Stimulated activated CD4-positive, alpha-beta T cell treated with anti-CD3 and anti-CD28 coated beads, TNF-alpha, amount 100 ng/mL, for 1 hour (primary cell): ENCODE measurements around the gene NEDD4L.
"Not testable (repeated sequence)": the region's sequence is repeated elsewhere in the genome, so short reads cannot be mapped to it uniquely, and the experiment has no call there.

Source experiments
- DNase-seq, 3 donors: peaks; one replicate each; pipeline ENCODE4 v3.0.0-alpha.2; 2020; ENCODE audit warnings: low read depth in 3 of 3, low spot score in 1 of 3

NEDD4L gene

DNA sequence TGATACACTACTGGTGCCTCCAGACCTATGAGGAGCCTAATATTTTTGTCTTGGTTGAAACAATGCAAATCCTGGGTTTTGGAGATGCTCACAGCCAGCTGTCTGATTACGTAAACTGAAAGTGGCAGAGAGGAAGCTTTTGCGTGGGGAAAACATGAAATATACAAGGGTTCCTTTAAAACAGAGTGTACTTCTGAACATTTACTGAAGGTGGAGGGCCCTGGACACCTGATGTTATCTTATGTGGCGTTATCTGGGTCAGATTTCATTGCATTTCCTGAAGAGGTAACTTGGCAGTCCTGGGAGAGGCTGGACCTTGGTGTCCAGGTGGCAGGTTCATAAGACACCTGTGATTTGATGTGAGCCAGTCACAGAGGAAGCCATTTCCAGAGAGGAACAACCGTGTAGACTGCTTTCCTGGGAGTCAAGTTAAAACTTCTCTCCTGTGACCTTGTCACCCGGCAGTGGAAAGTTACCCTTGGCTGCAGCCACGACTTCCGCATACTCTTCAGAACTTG is 105.0 kb downstream of the NEDD4L start:
- DNase-seq: no peak

DNA sequence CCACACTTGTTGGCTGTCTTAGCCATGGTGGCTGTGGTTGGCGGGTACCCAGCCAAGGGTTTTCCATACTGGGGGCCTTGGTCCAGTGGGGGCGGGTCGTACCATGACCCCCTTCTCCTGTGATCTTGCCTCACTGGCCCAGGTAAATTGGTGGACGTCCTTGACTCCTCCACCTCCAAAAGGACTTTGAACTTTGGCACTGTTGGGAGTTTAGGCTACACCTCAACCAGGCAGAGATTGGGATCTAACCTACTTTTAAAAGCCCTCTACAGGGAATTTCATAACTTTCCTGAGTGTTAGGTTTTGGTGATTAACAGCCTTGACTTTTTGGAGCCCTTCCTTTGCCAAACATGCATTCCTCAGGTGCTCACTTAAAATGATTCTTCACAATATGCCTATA is 106.7 kb downstream of the NEDD4L start:
- DNase-seq: no peak

DNA sequence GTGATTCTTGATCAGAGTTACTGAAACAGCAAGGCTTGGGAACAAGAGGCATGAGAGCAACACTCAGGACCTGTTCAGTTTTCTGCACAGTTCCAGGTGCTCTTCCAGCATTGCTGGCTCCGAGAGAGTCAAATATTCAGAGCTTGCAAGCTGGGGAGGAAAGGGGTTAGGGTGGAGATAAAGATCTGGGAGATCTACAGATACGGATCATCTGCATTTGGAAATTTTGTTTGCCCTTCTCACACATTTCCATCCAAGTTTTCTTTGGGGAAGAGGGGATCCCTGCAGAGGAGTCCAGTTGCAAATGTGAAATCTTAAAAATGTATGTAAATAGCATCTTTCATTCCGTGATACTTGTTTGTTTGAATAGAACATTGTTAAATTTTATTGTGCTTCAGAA is 108.2 kb downstream of the NEDD4L start:
- no peak for DNase-seq

DNA sequence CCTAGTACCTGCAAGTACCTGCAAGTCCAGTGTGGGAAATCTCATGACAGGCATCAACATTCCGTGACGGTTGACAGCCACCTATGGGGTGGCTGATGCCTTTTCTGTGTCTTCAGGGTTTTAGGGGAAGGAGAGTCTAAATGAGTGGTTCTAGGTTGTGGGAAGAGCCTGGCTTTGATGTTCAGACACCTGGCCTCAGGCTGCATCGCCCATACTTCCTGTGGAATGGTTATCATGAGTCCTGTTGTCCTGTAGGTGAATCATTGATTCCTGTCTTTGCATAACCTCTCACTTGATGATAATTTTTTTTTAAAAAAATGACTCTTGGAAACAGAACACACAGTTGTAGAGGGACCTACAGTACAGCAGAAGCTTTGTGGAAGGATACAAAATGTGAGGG is 108.9 kb downstream of the NEDD4L start:
- DNase-seq: no peak

DNA sequence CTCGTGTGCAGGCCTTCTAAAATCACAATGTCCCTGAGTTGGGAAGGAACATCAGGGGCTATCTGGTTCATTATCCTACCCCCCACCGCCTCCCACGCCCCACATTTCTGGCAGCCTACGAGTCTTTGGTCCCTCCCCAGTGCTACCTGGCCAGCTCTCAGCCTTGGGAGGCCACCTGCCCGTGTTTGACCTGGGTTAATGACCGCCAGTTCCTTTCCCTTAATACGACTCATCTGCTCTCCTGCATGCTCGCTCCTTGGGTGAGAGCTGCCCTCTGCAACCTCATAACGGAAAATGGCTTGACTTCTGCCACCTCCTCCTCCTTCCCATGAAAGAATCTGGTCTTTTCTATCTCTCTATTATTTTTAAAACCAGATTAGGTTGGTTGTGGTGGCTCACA is 112.5 kb downstream of the NEDD4L start:
- DNase-seq: no peak

DNA sequence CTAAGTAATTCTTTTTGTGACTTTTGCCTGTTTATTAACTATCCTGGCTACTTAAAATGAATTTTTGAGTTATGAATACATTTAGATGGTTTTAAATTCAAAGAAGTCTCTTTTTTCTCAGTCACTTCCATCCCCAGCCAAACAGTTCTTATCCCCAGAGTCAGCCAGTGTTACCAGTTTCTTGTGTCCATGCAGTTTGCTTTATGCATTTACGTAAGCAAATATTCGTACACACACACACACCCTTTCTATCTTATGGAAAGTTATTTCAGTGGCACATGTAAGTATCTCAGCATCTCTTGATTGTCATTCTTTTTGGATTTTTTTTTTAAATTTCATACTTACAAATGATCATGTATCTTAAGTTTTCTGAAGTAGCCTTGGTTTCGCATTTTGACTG is 113.2 kb downstream of the NEDD4L start:
- DNase-seq: no peak

DNA sequence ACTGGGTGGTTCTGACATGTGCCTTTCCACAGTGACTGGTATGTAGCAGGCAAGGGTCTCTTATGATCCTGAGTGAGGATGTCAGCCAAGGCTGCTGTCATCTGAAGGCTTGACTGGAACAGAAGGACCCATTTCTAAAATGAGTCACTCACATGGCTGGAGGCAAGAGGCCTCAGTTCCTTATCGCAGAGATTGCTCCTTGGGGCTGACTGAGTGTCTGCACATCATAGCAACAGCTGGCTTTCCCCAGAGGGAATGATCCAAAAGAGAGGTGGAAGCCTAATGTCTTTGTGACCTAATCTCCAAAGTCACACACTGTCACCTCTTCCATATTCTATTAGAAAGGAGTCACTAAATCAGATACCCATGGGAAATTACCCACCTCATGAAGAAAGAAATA is 114.0 kb downstream of the NEDD4L start:
- DNase-seq: no peak

DNA sequence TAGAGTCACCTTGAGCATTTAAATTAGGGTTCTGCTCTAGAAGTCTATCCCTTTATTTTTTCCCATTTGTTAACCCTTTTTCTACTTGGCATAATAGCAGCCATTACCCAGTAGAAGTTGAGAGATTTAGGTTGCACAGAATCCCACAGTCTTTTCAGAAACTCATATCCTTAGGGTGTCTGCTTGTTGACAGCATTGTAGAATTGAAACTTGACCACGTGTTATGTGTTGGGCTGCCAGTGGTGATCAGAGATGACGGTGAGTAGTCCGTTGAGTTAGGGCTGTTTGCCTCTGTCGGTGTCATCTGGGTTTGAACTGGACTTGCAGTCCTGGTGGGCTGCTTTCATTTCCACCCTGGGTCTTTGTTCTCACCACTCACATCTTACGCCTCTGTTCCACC is 114.4 kb downstream of the NEDD4L start:
- no peak for DNase-seq

DNA sequence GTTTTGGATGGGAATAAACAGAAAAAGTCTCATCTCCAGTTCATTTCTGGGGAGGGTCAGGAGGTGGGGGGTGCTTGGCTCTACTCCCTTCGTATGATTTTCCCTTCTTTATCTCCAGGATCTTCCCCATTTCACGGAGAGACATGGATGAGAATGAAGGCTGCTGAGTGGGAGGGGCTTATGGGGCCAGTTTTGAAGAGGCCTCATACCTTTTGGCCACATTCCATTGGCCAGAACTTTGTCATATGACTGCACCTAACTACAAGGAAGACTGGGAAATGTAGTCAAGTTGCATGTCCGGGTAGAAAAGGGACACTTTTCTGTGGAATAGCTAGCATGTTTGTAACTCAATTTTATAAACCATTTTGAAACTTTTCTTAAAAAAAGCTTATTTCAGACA is 117.6 kb downstream of the NEDD4L start:
- no peak for DNase-seq

DNA sequence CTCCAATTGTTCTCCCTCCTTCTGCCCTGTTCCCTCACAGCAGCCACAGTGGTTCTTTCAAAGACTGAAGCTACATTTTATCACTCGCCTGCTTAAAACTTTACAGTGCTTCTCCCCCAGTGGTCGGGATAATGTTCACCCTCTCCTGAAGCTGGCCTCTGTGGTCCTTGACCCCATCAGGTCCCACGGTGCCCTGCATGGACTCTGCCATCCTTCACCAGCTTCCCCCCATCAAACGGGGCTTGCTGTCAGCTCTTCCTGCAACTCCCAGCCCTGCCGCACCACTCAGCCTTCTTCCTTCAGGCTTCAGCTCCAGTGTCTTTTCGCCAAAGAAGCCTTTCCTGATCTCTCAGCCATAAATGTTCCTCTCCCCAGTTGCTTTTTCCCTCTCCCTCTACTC is 118.1 kb downstream of the NEDD4L start:
- no peak for DNase-seq

DNA sequence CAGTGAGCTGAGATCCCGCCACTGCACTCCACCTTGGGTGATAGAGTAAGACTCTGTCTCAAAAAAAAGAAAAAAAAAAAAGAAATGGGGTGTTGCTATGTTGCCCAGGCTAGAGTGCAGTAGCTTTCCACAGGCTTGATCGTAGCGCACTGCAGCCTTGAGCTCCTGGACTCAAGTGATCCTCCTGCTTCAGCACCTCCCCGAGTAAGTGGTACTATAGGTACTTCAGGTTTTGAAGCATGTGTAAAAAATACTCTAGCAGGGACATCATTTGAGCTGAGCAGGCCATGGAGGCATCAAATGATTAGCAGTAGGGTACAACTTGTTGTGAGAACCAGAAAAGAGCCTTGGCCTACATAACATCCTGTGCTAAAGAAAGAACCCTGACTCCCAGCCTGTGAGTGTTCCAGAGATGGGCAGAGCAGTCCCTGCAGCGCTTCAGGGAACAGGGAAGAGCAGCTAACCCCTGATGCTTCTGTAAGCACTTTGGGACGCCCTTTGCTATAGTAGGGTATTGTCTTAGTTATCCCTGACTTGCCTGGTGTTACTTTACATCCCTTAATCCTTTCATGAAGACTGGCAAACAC is 119.1 kb downstream of the NEDD4L start:
- no peak for DNase-seq

DNA sequence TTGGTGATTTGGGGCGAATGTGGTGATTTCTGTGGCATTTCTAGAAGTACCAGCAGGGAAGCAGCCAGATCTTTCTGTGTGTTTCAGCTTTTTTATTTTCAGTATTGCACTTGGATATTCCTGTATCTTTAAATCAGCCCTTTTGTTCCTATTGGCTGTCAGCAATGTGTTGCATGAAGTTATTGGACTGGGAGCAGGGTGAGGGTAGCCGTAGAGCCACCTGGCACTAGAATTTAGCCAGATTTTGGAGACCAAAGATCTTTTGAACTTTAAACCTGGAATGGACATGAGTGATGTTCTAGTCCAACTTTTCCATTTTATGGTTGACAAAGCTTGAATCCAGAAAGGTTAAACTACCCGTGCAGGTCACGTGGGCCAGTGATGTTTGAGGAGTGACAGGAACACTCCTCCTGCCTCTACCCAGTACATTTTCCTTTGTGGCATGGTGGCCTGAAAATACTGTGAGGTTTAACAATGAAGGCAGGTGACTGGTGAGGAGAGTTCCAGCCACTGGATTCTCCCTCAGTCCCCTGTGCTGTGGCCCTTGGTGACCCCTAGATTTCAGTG is 122.3 kb downstream of the NEDD4L start:
- DNase-seq: no peak

DNA sequence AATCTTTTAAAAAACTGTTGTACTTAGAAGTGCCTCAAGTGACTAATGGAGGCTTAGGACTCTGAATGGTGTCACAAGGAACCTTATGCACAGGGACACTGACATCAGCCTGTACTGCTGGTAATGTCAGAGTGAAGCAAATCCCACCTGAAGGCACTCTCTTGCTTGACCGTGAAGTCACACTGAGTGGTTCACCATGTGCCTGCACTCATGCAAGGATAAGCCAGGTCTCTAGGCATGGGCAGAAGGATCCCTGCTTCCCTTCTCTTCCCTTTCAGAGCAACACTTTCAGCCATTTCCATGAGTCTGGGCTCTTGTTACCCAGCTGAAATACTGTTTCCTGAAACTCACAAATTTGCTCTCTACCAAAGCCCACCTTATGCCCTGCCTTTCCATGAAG is 123.0 kb downstream of the NEDD4L start:
- no peak for DNase-seq

DNA sequence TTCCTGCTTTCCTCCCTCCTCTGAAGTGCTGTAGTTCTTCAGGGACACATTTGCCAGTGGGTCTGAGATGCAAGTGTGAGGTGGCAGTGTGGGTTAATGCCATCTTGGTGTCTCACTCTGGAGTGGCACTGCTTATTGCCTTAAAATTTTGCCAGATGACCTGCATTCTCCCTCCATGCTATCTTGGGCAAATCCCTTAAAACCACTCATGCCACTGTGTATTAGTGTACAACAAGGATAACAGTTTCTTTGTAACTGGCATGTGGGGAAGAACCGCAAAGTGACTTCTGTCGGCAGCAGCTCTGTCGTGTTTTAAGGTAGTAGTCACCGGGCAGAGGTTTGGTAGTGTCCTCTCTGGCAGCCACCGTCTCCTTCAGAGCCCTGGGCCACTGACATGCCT is 124.2 kb downstream of the NEDD4L start:
- no peak for DNase-seq

DNA sequence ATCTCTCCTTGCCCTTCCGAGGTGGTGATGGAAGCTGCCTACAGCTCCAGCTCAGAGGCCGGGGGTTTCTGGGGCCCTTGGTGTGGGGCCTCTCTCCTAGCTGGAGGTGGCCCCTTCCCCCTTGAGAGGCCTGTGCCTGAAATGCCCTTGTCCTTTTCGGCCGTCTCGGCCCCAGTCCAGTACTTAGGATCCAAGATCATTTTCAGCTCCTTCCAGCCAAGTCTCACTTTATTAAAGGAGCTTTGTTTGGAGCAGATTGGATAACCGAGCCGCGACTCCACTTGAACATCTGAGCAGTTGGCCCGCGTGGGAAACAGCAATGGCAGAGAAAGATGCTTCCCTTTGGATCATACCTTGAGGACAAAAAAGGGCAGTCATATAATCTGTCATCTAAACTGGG is 125.0 kb downstream of the NEDD4L start:
- no peak for DNase-seq

DNA sequence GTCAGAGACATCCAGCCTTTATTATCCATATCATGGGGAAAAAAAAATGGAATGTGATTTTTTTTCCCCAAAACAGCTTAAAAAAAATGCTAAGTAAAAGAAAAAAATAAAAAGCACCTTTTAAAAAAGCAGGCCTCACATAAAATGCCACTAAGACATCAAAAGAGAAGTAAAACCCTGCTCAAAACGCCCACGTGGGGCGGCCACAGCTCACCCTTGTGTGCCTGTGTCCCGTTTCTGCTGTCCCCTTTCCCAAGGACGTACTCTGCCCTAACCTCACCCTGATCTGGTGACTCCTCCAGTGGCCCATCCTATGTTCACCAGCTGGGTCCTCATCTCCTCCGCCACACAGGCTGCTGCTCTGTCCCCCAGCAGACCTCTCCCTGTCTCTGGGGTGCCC is 125.4 kb downstream of the NEDD4L start:
- DNase-seq: no peak

DNA sequence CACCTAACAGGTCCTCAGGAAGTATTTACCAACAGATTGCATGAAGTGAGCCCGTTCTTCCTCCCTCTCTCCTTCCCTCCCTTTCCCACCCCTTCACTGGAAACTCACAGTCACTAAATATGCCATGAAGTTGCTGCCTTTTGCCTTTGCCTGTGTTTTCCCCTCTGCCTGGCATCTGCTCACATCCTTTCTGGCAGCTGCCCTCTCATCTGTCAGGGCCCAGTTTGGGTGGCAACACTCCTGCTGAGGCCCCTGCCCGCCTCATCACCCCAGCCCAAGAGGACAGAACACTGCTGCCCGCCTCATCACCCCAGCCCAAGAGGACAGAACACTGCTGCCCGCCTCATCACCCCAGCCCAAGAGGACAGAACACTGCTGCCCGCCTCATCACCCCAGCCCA is 126.0 kb downstream of the NEDD4L start:
- DNase-seq: not testable (repeated sequence)

DNA sequence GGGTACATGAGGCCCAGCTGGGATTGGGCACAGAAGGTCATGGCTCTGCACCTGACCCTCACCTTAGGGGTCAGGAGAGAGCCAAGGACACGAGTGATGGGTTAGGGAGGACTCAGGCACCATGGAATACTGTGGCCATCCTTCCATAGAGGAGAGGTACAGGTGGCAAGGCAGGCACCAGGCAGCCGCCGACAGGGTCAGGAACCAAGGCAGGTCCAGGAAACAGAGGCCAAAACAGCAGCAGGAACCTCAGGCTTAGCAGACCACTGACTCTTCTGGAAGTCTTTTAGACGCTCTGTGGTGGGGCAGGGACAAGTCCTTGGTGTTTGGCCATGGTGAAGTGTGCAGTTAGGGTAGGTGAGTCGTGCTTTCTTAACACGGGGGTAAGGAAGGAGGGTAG is 128.0 kb downstream of the NEDD4L start:
- no peak for DNase-seq

DNA sequence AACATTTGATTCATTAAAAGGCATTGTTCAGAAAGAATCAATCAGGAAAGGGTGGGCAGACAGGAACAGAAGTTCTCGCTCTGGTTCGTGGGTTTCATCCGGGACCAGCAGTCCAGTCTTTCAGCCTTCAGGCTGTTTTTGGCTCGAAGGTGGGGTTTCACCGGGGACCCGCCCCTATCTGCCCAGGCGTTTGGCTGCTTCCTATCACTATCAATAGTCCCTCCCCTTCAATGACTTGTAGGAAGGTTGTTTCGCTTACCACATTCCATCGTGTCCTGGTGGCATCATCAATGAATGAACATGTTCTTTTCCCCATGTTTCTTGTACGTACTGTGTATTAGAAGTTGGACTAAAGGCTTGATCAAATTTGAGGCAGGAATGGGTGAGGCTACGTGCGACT is 130.3 kb downstream of the NEDD4L start:
- no peak for DNase-seq

DNA sequence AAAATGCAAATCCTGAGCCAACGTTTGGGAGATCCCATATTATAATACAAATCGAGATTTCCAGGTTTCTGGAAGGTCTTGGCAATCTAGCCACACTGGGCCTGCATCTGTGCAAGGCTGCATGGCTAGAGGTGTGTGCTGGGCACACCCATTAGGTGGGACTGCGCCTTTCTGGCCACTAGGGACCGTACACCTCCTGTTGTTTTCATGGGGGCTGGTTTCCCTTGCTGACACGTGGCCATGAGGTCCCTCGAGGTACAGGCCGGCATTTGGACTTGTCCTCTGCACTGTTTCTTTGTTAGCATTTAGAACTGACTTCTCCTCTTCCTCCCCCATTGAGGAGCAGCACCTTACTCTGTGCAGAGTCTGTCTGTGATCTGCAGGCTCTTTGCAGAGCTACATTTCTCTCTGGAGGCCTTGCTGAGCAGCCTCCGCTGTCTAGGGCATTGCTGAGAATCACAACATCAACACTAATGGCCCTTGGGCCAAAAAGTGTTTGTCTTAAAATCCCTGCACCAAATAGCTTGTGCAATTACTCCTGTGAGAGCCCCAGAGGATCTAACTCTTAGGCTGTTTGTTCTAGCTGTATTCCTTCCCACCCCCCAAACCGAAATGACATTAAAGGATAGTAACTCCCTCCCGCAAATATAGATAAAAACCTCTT is 131.2 kb downstream of the NEDD4L start:
- DNase-seq: no peak

DNA sequence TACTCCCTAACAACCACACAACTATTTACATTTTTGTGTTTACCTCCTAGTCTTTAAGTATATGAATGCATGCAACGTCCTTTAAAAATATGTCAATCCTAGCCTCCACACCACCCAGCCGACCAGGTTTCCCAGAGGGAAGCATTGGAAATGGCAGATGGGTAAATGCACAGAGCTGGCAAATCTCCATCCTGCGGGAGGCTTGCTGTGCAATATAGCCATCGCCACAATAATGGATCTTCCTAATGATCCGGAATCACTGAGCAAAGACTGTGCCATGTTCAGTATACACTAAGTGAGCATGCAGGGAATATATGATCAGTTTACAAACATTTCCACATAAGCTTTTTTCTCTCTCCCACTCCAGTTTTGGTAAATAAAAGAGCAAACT is 131.8 kb downstream of the NEDD4L start:
- DNase-seq: no peak

DNA sequence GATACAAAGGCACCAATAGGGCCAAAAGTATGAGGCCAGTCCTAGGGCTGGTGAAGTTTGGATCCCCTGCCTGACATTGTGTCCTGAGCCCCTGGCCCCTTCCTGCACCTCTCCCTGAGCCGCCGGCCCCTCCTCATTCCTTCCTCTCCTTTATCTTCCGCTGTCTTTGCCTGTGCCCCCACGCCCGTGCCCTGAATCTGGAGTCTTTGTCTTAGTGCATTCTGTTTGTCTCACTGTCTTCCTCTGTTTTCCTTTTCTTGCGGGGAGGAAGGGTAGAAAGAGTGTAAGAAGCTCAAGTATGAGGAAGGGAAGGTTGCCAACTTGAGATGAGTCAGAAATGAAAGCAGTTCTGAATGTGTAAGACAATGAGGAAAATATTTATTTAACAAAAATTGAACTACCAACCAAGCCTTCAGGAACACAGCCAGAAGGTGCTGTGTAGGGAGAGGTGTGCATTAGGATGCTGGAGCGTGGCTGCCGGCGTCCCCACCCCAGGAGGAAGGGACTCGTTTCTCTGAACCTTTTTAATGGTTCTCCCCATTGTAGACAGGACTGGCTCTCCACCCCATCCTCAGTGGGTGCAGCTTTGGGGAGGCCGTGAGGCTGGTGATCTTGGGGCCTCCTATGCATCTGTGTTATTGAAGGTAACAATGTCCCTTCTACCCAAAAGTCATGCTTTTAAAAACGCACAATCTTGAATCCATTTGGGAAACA is 133.1 kb downstream of the NEDD4L start:
- no peak for DNase-seq
